IMR-90 (cell line): Measurements from ENCODE around the gene MYOF. TPM values are rescaled to one million over a fixed set of nuclear protein-coding genes. Genes with fewer than 3 reads are reported as not detected.

ENCODE experiments used
- ATAC-seq: fragments of 200-7000 bp; cut with Tn5 transposase; 2 replicates; pipeline ENCODE4 v1.9.1; 2020; ENCODE audit warnings: low read depth, mild to moderate bottlenecking, moderate library complexity
- BruUV-seq: library from RNA; stranded (reverse); fragments of 400-500 nt; replicated peaks from 2 replicates; lab custom pipeline; 2021; lab: Mats Ljungman, UMichigan
- CTCF ChIA-PET: fragments of 300-600 bp; formaldehyde crosslinking; extraction: SDS; loops from one replicate; lab custom pipeline; 2021; ENCODE audit warnings: antibody characterized with exemption; lab: Yijun Ruan, JAX
- POLR2A ChIA-PET: fragments of 300-600 bp; sonication (Branson Sonifier 250); formaldehyde crosslinking; loops from one replicate; lab custom pipeline; 2022; ENCODE audit warnings: antibody characterized with exemption; ENCODE audit not compliant: unreplicated experiment; lab: Charles Lee
- DNase-seq: peaks from one replicate; pipeline ENCODE4 v3.0.0; 2013
- H2AFZ ChIP-seq: replicated peaks from 2 replicates; pipeline ENCODE3; 2013; ENCODE audit warnings: low read length, mild to moderate bottlenecking; ENCODE audit not compliant: poor library complexity
- H2AK5ac ChIP-seq: 2 replicates; pipeline ENCODE4 v1.6.1; 2013; ENCODE audit warnings: low read depth, low read length, inconsistent platforms
- H2AK9ac ChIP-seq: replicated peaks from 2 replicates; pipeline ENCODE3; 2013; ENCODE audit warnings: mild to moderate bottlenecking, low read depth, low read length, moderate library complexity; ENCODE audit not compliant: poor library complexity
- H2BK120ac ChIP-seq: 2 replicates; pipeline ENCODE4 v1.6.1; 2013; ENCODE audit warnings: low read depth, low read length, inconsistent platforms
- H2BK15ac ChIP-seq: 3 replicates; pipeline ENCODE4 v1.6.1; 2013; ENCODE audit warnings: low read depth, low read length, inconsistent platforms
- H2BK20ac ChIP-seq: 2 replicates; pipeline ENCODE4 v1.6.1; 2013; ENCODE audit warnings: low read depth, mild to moderate bottlenecking, inconsistent platforms, low read length, moderate library complexity
- H2BK5ac ChIP-seq: 2 replicates; pipeline ENCODE4 v1.6.1; 2013; ENCODE audit warnings: mild to moderate bottlenecking, low read depth, low read length, inconsistent platforms; ENCODE audit not compliant: poor library complexity, severe bottlenecking
- H3K14ac ChIP-seq: replicated peaks from 2 replicates; pipeline ENCODE4 v1.6.1; 2013; ENCODE audit warnings: low read depth, low read length, inconsistent platforms
- H3K18ac ChIP-seq: 2 replicates; pipeline ENCODE4 v1.6.1; 2013; ENCODE audit warnings: low read depth, low read length, control low read depth
- H3K23ac ChIP-seq: 2 replicates; pipeline ENCODE4 v1.6.1; 2013; ENCODE audit warnings: low read depth, low read length, inconsistent platforms
- H3K27ac ChIP-seq: 2 replicates; pipeline ENCODE4 v1.5.1; 2013; ENCODE audit warnings: mild to moderate bottlenecking, control low read depth, low read length; ENCODE audit not compliant: insufficient read depth
- H3K27me3 ChIP-seq: 2 replicates; pipeline ENCODE4 v1.6.1; 2013; ENCODE audit warnings: low read length; ENCODE audit not compliant: control insufficient read depth, insufficient read depth
- H3K36me3 ChIP-seq: 2 replicates; pipeline ENCODE4 v1.6.1; 2013; ENCODE audit warnings: low read length, mixed read lengths; ENCODE audit not compliant: control insufficient read depth, insufficient read depth
- H3K4ac ChIP-seq: 2 replicates; pipeline ENCODE4 v1.6.1; 2013; ENCODE audit warnings: low read depth, low read length, inconsistent platforms
- H3K4me1 ChIP-seq: 2 replicates; pipeline ENCODE4 v1.6.1; 2013; ENCODE audit warnings: low read length, mixed read lengths; ENCODE audit not compliant: control insufficient read depth, insufficient read depth
- H3K4me2 ChIP-seq: 2 replicates; pipeline ENCODE4 v1.6.1; 2013; ENCODE audit warnings: low read depth, mild to moderate bottlenecking, control low read depth, low read length, moderate library complexity
- H3K4me3 ChIP-seq: 2 replicates; pipeline ENCODE4 v1.5.1; 2013; ENCODE audit warnings: low read depth, mild to moderate bottlenecking, control low read depth, low read length, moderate library complexity; ENCODE audit not compliant: insufficient read depth
- H3K56ac ChIP-seq: 2 replicates; pipeline ENCODE4 v1.6.1; 2013; ENCODE audit warnings: low read length, inconsistent platforms; ENCODE audit not compliant: insufficient read depth; ENCODE audit errors: extremely low read depth
- H3K79me1 ChIP-seq, 2 experiments: 2 replicates each; pipeline ENCODE4 v1.6.1; 2013; ENCODE audit warnings: low read length in 2 of 2, inconsistent platforms in 1 of 2, low read depth in 1 of 2
- H3K9ac ChIP-seq: 2 replicates; pipeline ENCODE4 v1.6.1; 2013; ENCODE audit warnings: low read depth, low read length, control low read depth
- H3K9me1 ChIP-seq: 2 replicates; pipeline ENCODE4 v1.6.1; 2013; ENCODE audit warnings: low read length, inconsistent platforms; ENCODE audit not compliant: insufficient read depth
- H3K9me3 ChIP-seq: 2 replicates; pipeline ENCODE4 v1.6.1; 2013; ENCODE audit warnings: low read length; ENCODE audit not compliant: control insufficient read depth, insufficient read depth
- H4K20me1 ChIP-seq: 2 replicates; pipeline ENCODE4 v1.6.1; 2013; ENCODE audit warnings: low read length, inconsistent platforms; ENCODE audit not compliant: insufficient read depth
- H4K5ac ChIP-seq: 2 replicates; pipeline ENCODE4 v1.6.1; 2013; ENCODE audit warnings: mild to moderate bottlenecking, low read depth, low read length, control low read depth
- H4K8ac ChIP-seq, 2 experiments: 2 replicates each; pipeline ENCODE4 v1.6.1; 2013; ENCODE audit warnings: low read depth in 2 of 2, low read length in 2 of 2, control low read depth in 1 of 2, inconsistent platforms in 1 of 2
- H4K91ac ChIP-seq: 2 replicates; pipeline ENCODE4 v1.6.1; 2013; ENCODE audit warnings: low read depth, low read length, inconsistent platforms; ENCODE audit not compliant: insufficient read depth
- CEBPB ChIP-seq: IDR thresholded peaks from 2 replicates; pipeline ENCODE4 v1.6.1; 2012; ENCODE audit warnings: low read depth, low read length, improper control_type of control experiment
- FOS ChIP-seq: fragments of 150-350 bp; IDR thresholded peaks from 2 replicates; pipeline ENCODE4 v1.6.1; 2016; ENCODE audit warnings: low read depth, low read length
- MAFK ChIP-seq: IDR thresholded peaks from 2 replicates; pipeline ENCODE4 v1.6.1; 2012; ENCODE audit warnings: low read depth, low read length, improper control_type of control experiment
- WGBS, 2 experiments: methylation state at CpG; one replicate each; pipeline versions ENCODE4 v1.1.5 to v1.1.7; 2013; ENCODE audit warnings: missing lambda C conversion rate in 2 of 2; ENCODE audit not compliant: insufficient read length in 1 of 2; ENCODE audit errors: extremely low coverage in 2 of 2; 5-methylcytosine and 5-hydroxymethylcytosine counted together
- dilution Hi-C: fragments of 300-500 bp; cut with HindIII; formaldehyde crosslinking; loops from one replicate; pipeline ENCODE4 v1.14.3; 2018; ENCODE audit warnings: low sequenced_read_pairs; ENCODE audit not compliant: unreplicated experiment
- in situ Hi-C: fragments of 300-500 bp; cut with MboI; formaldehyde crosslinking; loops from 3 replicates; pipeline ENCODE4 v1.14.3; 2019; ENCODE audit warnings: low sequenced_read_pairs, inconsistent platforms, mixed read lengths
- intact Hi-C: fragments of 100-400 bp; cut with micrococcal nuclease; formaldehyde crosslinking; loops from 2 replicates; pipeline ENCODE4 v1.10.0; 2022
- polyA plus RNA-seq, 3 experiments: library from polyadenylated mRNA; depleted of rRNA; stranded (reverse); fragments of >200 nt; gene quantifications; 2 replicates each; pipeline ENCODE4 v1.2.3, GENCODE V29; 2012; ENCODE audit warnings: low replicate concordance in 1 of 3
- total RNA-seq: library from RNA; depleted of rRNA; stranded (reverse); fragments of >200 nt; gene quantifications from 2 replicates; pipeline ENCODE4 v1.2.3, GENCODE V29; 2012
- TF ChIP-seq, protein P1 (sequence below): fragments of 150-350 bp; IDR thresholded peaks from 2 replicates; pipeline ENCODE4 v1.6.1; 2016; ENCODE audit warnings: low read depth, mild to moderate bottlenecking, low read length, moderate library complexity, borderline replicate concordance

Gene MYOF
- total and polyA plus RNA-seq, 2 of the 4 experiments (the other 2 are of a cell fraction), result 221 to 281 TPM

DNA sequence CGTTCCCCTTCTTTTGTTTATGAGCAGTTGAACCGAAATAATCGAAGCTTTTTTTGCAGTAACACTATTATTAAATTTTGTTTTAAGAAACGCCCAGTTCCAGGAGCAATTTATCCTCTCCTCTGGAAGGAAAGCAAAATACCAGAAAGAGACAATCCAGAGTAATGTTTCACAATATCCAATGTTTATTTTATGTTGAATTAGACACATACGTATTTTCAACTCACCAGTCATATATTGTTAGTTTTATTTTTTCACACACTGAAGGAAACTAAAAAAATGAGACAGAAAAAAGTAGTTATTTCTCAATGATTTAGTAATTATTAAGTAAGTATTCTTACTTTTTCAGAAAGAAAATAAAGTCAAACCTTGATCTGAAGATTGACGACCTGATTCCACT is 85.1 kb downstream of the MYOF start:
- intact Hi-C loops (loop anchor here (2.0 to 5.0 kb wide), 2 partner anchors 14 to 85 kb away; partner anchors contain the start of gene MYOF), dilution Hi-C loops (no loop called here), in situ Hi-C loops (no loop called here)
- Histone ChIP-seq H3K14ac (no peak overlapping the region), H3K23ac (no peak overlapping the region), H3K79me1 (peaks cover 23 to 63% of the 10 kb centered on the region in 2 experiments), H3K9ac (no peak overlapping the region), H2AK5ac (no peak overlapping the region), H3K4ac (no peak overlapping the region), H3K9me1 (peaks cover 10% of the 10 kb centered on the region), H3K56ac (no peak overlapping the region), H2BK20ac (no peak overlapping the region), H3K18ac (no peak overlapping the region), H3K9me3 (no peaks in the 10 kb centered on the region), H2BK15ac (no peak overlapping the region), H3K4me2 (peak overlapping the region; percentile 33; the same call in 1 of the 2 replicates), H4K5ac (no peak overlapping the region), H3K27me3 (no peaks in the 10 kb centered on the region), H4K20me1 (no peaks in the 10 kb centered on the region), H2AFZ (no peak overlapping the region), H2BK5ac (peak overlapping the region; percentile 56), H4K8ac (no peak overlapping the region), H3K27ac (peak overlapping the region; percentile 67; the same call in 1 of the 2 replicates), H4K91ac (no peak overlapping the region), H3K36me3 (peaks cover 33% of the 10 kb centered on the region), H3K4me3 (no peak overlapping the region), H2AK9ac (no peak overlapping the region), H3K4me1 (peaks cover 16% of the 10 kb centered on the region), H2BK120ac (no peak overlapping the region)
- DNase-seq (peak; percentile 61), ATAC-seq (peak; percentile 69)
- no CpG with 5 or more reads among the region's 6 CpGs for WGBS, 2 experiments
- TF ChIP-seq MAFK, result no peak
- TF ChIP-seq, protein P1, sequence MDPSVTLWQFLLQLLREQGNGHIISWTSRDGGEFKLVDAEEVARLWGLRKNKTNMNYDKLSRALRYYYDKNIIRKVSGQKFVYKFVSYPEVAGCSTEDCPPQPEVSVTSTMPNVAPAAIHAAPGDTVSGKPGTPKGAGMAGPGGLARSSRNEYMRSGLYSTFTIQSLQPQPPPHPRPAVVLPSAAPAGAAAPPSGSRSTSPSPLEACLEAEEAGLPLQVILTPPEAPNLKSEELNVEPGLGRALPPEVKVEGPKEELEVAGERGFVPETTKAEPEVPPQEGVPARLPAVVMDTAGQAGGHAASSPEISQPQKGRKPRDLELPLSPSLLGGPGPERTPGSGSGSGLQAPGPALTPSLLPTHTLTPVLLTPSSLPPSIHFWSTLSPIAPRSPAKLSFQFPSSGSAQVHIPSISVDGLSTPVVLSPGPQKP, result no peak
- no peak for TF ChIP-seq FOS
- peak; percentile 86 for TF ChIP-seq CEBPB
- CTCF ChIA-PET, result no interaction called here
- POLR2A ChIA-PET, result no interaction called here
- BruUV-seq, result no TSS peak
